Neuronal stem cell (in vitro differentiated cells): ENCODE results near the gene CEBPA.

ENCODE experiments used
- DNase-seq: peaks from one replicate; pipeline ENCODE4 v3.0.0-alpha.2; 2013; ENCODE audit warnings: low spot score
- H2AFZ ChIP-seq: one replicate; pipeline ENCODE4 v1.6.1; 2013; ENCODE audit warnings: mild to moderate bottlenecking, low read length, inconsistent platforms
- H2AK5ac ChIP-seq: 2 replicates; pipeline ENCODE4 v1.6.1; 2013; ENCODE audit warnings: low read depth, mild to moderate bottlenecking, inconsistent platforms, low read length, moderate library complexity, mixed read lengths
- H2BK120ac ChIP-seq: 2 replicates; pipeline ENCODE4 v1.6.1; 2013; ENCODE audit warnings: low read depth, mild to moderate bottlenecking, inconsistent platforms, low read length, moderate library complexity, mixed read lengths
- H2BK12ac ChIP-seq: one replicate; pipeline ENCODE4 v1.6.1; 2013; ENCODE audit warnings: low read length, inconsistent platforms
- H2BK15ac ChIP-seq: 2 replicates; pipeline ENCODE4 v1.6.1; 2013; ENCODE audit warnings: mild to moderate bottlenecking, low read length, inconsistent platforms, mixed read lengths
- H2BK5ac ChIP-seq: one replicate; pipeline ENCODE4 v1.6.1; 2013; ENCODE audit warnings: inconsistent platforms, mild to moderate bottlenecking, low read length, moderate library complexity
- H3K14ac ChIP-seq: one replicate; pipeline ENCODE4 v1.6.1; 2013; ENCODE audit warnings: low read length, inconsistent platforms
- H3K18ac ChIP-seq: 2 replicates; pipeline ENCODE4 v1.6.1; 2013; ENCODE audit warnings: low read length, inconsistent platforms
- H3K23ac ChIP-seq: 2 replicates; pipeline ENCODE4 v1.6.1; 2013; ENCODE audit warnings: low read depth, mild to moderate bottlenecking, mixed read lengths, low read length, inconsistent platforms; ENCODE audit not compliant: poor library complexity
- H3K27ac ChIP-seq: replicated peaks from 3 replicates; pipeline ENCODE4 v1.5.1; 2013; ENCODE audit warnings: low read length, inconsistent platforms
- H3K27me3 ChIP-seq, 3 experiments: 2 replicates each; pipeline ENCODE4 v1.6.1; 2013; ENCODE audit warnings: low read length in 3 of 3, mild to moderate bottlenecking in 2 of 3, inconsistent platforms in 1 of 3, low read depth in 1 of 3, mixed read lengths in 1 of 3, moderate library complexity in 1 of 3; ENCODE audit not compliant: control insufficient read depth in 3 of 3, insufficient read depth in 3 of 3
- H3K36me3 ChIP-seq, 2 donors: replicated peaks in 1 of 2; 2 replicates each; pipeline ENCODE4 v1.6.1; 2013; ENCODE audit warnings: low read length in 2 of 2; ENCODE audit not compliant: control insufficient read depth in 2 of 2, insufficient read depth in 2 of 2
- H3K4ac ChIP-seq: 2 replicates; pipeline ENCODE4 v1.6.1; 2013; ENCODE audit warnings: inconsistent platforms, mild to moderate bottlenecking, low read length, moderate library complexity
- H3K4me1 ChIP-seq, 2 donors: 1 replicate in 1 of 2; 2 replicates in 1 of 2; pipeline ENCODE4 v1.6.1; 2013; ENCODE audit warnings: low read length in 2 of 2, low read depth in 1 of 2; ENCODE audit not compliant: control insufficient read depth in 2 of 2, insufficient read depth in 1 of 2
- H3K4me2 ChIP-seq: one replicate; pipeline ENCODE4 v1.6.1; 2013; ENCODE audit warnings: mild to moderate bottlenecking, low read length, inconsistent platforms; ENCODE audit not compliant: insufficient read depth, poor library complexity, severe bottlenecking
- H3K4me3 ChIP-seq, 2 donors: 2 replicates each; pipeline ENCODE4 v1.5.1; 2013; ENCODE audit warnings: low read length in 2 of 2, mild to moderate bottlenecking in 2 of 2, inconsistent platforms in 1 of 2, moderate library complexity in 1 of 2
- H3K79me1 ChIP-seq: one replicate; pipeline ENCODE4 v1.6.1; 2013; ENCODE audit warnings: low read depth, mild to moderate bottlenecking, inconsistent platforms, low read length, moderate library complexity
- H3K9ac ChIP-seq: one replicate; pipeline ENCODE4 v1.6.1; 2013; ENCODE audit warnings: mild to moderate bottlenecking, low read depth, low read length, inconsistent platforms; ENCODE audit not compliant: poor library complexity
- H3K9me3 ChIP-seq, 2 donors: replicated peaks in 1 of 2; 2 replicates each; pipeline versions ENCODE3 to v1.6.1; 2013; ENCODE audit warnings: low read length in 2 of 2, mild to moderate bottlenecking in 2 of 2, inconsistent platforms in 1 of 2, low read depth in 1 of 2, mixed read lengths in 1 of 2, moderate library complexity in 1 of 2; ENCODE audit not compliant: control insufficient read depth in 2 of 2, insufficient read depth in 1 of 2
- H4K8ac ChIP-seq: one replicate; pipeline ENCODE4 v1.6.1; 2013; ENCODE audit warnings: low read depth, mild to moderate bottlenecking, inconsistent platforms, low read length, moderate library complexity
- H4K91ac ChIP-seq: one replicate; pipeline ENCODE4 v1.6.1; 2013; ENCODE audit warnings: low read length, low read depth, mild to moderate bottlenecking, inconsistent platforms; ENCODE audit not compliant: poor library complexity
- WGBS, 2 donors: extraction: QIAGEN DNeasy Blood & Tissue Kit; methylation state at CpG; one replicate each; pipeline ENCODE4 v1.1.7; 2013; ENCODE audit warnings: missing lambda C conversion rate in 2 of 2, mixed read lengths in 1 of 2; ENCODE audit not compliant: insufficient read length in 2 of 2, insufficient replicate concordance in 1 of 2; ENCODE audit errors: extremely low coverage in 2 of 2; 5-methylcytosine and 5-hydroxymethylcytosine counted together

Gene CEBPA

DNA sequence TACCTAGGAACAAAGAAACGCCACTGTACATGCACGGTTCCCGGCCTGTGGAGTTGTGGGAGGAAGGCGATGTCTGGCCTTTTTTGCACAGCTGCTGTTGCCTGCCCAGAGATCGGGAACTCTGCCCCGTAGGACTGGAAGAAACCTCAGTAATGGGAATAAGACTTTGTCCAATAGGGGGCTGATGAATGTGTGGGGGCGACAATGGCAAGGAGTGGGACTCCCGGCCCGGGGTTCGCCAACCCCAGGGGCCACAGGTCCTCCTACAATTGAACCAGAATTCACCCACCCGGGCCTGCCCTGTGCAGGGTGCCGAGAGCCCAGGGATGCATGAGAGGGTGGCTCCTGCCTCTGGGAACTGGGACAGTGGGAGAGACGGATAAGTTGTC, 2.0 kb upstream of the CEBPA start:
- Histone ChIP-seq H3K4ac (no peak overlapping the region), H3K27ac (no peak overlapping the region), H4K91ac (no peak overlapping the region), H2BK5ac (no peak overlapping the region), H3K14ac (no peak overlapping the region), H3K18ac (no peak overlapping the region), H3K4me1 (peaks cover 4 to 9% of the 10 kb centered on the region in 2 donors), H3K4me3 (no peak overlapping the region), H3K9me3 (peaks cover 0 to 4% of the 10 kb centered on the region in 2 donors), H2BK15ac (peak overlapping the region; percentile 6), H3K27me3 (peaks cover 14 to 38% (median 35%) of the 10 kb centered on the region in 3 experiments), H2AK5ac (peak overlapping the region; percentile 12), H3K23ac (peak overlapping the region; percentile 21), H3K4me2 (no peak overlapping the region), H2BK120ac (no peak overlapping the region), H3K79me1 (peaks cover 2% of the 10 kb centered on the region), H2BK12ac (no peak overlapping the region), H3K36me3 (no peaks in the 10 kb centered on the region), H3K9ac (no peak overlapping the region), H4K8ac (no peak overlapping the region), H2AFZ (no peak overlapping the region)
- no peak for DNase-seq
- no CpG with 5 or more reads among the region's 13 CpGs for WGBS, 2 donors

DNA sequence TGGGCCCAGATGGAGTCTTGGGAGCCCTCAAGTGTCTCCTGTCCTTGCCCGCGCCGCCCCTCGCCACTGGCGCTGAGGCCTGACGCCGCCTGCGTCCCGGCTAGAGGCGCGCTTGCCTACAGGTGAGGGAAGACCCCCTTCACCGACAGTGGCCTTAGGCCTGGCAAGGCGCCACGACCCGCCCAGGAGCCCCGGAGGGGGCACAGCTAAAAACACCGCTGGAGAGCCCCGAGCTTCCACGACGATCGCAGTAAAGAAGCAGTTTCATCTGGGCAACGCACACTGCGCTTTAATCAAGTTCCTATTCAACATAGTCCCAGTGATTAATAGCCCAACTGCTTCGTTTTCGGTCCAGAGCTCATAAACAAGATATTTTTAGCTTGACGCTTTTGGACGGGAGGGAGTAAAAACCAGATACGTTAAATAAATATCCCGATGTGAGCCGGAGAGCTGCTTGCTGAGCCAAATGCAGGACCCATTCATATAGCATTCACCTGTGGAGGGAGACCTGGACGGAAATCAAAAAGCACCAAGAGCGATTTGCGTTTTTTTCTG, 1.5 kb upstream of the CEBPA start:
- no CpG with 5 or more reads among the region's 33 CpGs for WGBS, 2 donors
- H2AK5ac ChIP-seq, result peak overlapping the region; percentile 86
- H3K27me3 ChIP-seq, result peaks cover 14 to 42% (median 40%) of the 10 kb centered on the region in 3 experiments
- peak overlapping the region; percentile 94 for H3K4me2 ChIP-seq
- H4K91ac ChIP-seq, result no peak overlapping the region
- H3K79me1 ChIP-seq, result peaks cover 2% of the 10 kb centered on the region
- H3K36me3 ChIP-seq, result no peaks in the 10 kb centered on the region
- H2BK15ac ChIP-seq, result no peak overlapping the region
- no peak overlapping the region for H2BK120ac ChIP-seq
- H3K23ac ChIP-seq, result peak overlapping the region; percentile 81
- peak overlapping the region; percentile 83 for H2BK5ac ChIP-seq
- H3K4me3 ChIP-seq, result peak overlapping the region; percentile 68 to 84
- peak overlapping the region; percentile 86 for H3K4ac ChIP-seq
- H3K27ac ChIP-seq, result no peak overlapping the region
- peak overlapping the region; percentile 87 for H3K9ac ChIP-seq
- no peak overlapping the region for H4K8ac ChIP-seq
- H3K14ac ChIP-seq, result peak overlapping the region; percentile 85
- H3K4me1 ChIP-seq, result peaks cover 4 to 9% of the 10 kb centered on the region in 2 donors
- DNase-seq, result no peak
- H2BK12ac ChIP-seq, result no peak overlapping the region
- H2AFZ ChIP-seq, result peak overlapping the region; percentile 100
- H3K9me3 ChIP-seq, result peaks cover 0 to 4% of the 10 kb centered on the region in 2 donors
- peak overlapping the region; percentile 96 for H3K18ac ChIP-seq

DNA sequence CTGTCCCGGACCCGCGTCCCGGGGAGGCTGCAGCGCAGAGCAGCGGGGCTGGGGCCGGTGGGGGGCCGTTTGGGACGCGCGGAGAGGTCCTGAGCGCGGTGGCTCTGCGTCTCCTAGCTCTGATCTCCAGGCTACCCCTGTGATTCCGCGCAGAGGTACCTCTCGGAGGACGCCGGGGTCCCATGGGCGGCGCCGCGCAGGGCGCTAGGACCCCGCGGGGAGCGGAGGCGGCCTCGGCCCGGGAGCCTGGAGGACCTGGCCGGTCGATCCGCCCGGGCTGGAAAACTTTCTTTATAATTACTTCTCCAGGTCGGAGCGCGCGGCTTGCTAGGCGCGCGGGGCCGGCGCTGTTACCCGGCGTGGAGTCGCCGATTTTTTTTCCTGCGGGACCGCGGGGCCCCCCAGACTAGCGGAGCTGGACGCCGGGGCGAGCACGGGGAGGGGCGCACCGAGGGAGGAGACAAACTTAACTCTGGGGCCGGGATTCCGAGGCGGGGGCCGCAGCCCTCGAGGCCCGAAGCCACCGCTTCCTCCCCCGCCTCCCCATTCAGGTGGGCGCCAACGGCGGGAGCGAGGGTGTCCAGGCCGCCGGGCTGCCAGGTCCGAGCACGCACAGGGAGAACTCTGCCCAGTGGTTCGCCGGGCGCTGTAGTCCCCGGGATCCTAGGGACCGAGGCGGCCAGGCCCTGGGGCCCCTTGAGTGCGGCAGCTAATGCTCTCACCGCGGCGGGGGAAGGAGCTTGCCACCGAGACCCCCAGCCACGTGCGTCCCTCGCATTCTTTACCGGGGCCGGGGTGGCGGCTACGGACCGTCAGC, 848 bp upstream of the CEBPA start:
- Histone ChIP-seq H3K9me3 (peaks cover 0 to 4% of the 10 kb centered on the region in 2 donors), H3K4me3 (peak overlapping the region; percentile 68 to 84), H2AK5ac (peak overlapping the region; percentile 86), H2AFZ (peak overlapping the region; percentile 100), H3K23ac (peak overlapping the region; percentile 81), H3K4me2 (peak overlapping the region; percentile 94), H2BK15ac (peak overlapping the region; percentile 26), H2BK5ac (peak overlapping the region; percentile 83), H3K27ac (peak overlapping the region; percentile 78), H4K91ac (no peak overlapping the region), H3K4ac (peak overlapping the region; percentile 86), H3K4me1 (peaks cover 4 to 9% of the 10 kb centered on the region in 2 donors), H3K27me3 (peaks cover 14 to 46% (median 44%) of the 10 kb centered on the region in 3 experiments), H2BK12ac (no peak overlapping the region), H3K36me3 (no peaks in the 10 kb centered on the region), H3K79me1 (peaks cover 2% of the 10 kb centered on the region), H2BK120ac (peak overlapping the region; percentile 40), H3K9ac (peak overlapping the region; percentile 87), H4K8ac (no peak overlapping the region), H3K18ac (peak overlapping the region; percentile 98), H3K14ac (peak overlapping the region; percentile 85)
- no CpG with 5 or more reads among the region's 92 CpGs for WGBS, 2 donors
- DNase-seq, result no peak

DNA sequence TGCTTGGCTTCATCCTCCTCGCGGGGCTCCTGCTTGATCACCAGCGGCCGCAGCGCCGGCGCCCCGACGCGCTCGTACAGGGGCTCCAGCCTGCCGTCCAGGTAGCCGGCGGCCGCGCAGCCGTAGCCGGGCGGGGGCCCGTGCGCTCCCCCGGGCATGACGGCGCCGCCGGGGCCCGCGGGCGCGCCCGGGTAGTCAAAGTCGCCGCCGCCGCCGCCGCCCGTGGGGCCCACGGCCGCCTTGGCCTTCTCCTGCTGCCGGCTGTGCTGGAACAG, 497 bp downstream of the CEBPA start:
- Histone ChIP-seq H2BK12ac (no peak overlapping the region), H4K91ac (no peak overlapping the region), H2BK5ac (no peak overlapping the region), H3K4me1 (peaks cover 4 to 9% of the 10 kb centered on the region in 2 donors), H2AK5ac (no peak overlapping the region), H3K23ac (no peak overlapping the region), H3K18ac (peak overlapping the region; percentile 77), H3K27ac (no peak overlapping the region), H3K9ac (peak overlapping the region; percentile 78), H3K9me3 (peaks cover 0 to 4% of the 10 kb centered on the region in 2 donors), H4K8ac (no peak overlapping the region), H2BK120ac (no peak overlapping the region), H3K36me3 (no peaks in the 10 kb centered on the region), H2AFZ (peak overlapping the region; percentile 100), H3K4me2 (peak overlapping the region; percentile 81), H3K4ac (no peak overlapping the region), H3K14ac (peak overlapping the region; percentile 31), H3K4me3 (peak overlapping the region; percentile 68 to 73), H3K27me3 (peaks cover 14 to 59% (median 44%) of the 10 kb centered on the region in 3 experiments), H3K79me1 (peaks cover 2% of the 10 kb centered on the region), H2BK15ac (no peak overlapping the region)
- no peak for DNase-seq
- no CpG with 5 or more reads among the region's 41 CpGs for WGBS, 2 donors
